HG02884 (cell line): ENCODE results near the gene ZNF276.
"Not testable (repeated sequence)": the region's sequence is repeated elsewhere in the genome, so short reads cannot be mapped to it uniquely, and the experiment has no call there.

Experiments used
- ATAC-seq: cut with Tn5 transposase; IDR thresholded peaks from one replicate; pipeline ENCODE4 v1.9.1; 2021; ENCODE audit warnings: mild to moderate bottlenecking, moderate library complexity; ENCODE audit not compliant: unreplicated experiment

ZNF276 gene

DNA sequence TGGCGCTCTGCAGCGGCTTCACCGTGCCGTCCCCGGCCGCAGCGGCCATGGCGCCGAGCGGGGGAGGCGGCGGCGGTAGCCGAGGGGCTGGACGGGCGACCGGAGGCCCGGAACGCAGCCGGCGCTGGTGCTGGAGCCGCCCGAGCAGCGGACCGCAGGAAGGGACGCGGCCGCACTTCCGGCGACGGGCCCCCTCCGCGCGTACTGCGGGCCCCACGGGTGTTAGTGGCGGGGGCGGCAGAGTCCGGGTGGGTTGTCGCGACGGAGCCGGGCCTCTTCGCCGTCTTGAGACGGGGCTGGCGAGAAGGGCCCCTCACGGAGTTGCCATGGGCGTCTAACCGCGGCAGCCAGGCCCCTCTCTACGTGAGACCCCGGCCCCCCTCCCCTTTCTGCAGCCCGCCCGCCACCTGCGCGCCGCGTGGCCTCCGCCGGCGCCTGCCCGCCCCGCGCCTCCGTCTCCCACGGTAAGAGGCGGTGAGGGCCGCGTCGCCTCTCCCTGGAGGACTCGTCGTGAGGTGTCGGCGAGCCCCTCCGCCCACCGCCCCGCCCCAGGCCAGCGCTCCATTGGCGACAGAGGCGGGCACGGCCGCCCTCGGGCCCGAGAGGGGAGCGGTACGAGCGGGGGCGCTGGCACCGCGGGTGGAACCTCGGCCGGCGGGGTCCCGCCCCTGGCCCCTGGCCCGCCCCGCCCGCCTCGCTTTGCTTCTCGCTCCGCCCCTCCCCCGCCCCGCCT, at the start of gene ZNF276, which contains the start of gene VPS9D1:
ZNF276 (plus strand) TSS at position 725 of the 733 bp plus-strand sequence. CDS start 104 bp downstream, outside the sequence.
VPS9D1 (minus strand) TSS at position 86 of the 733 bp plus-strand sequence; CDS start at position 49, 37 bp downstream.
- peak; percentile 38 for ATAC-seq

- ATAC-seq, result not testable (repeated sequence)
These were observed 49.8 kb upstream of the ZNF276 start for GRCh38 chr16:89671565-89671964.

GRCh38 chr16:89672177-89672941, 49.0 kb upstream of the ZNF276 start:
- no peak for ATAC-seq

GRCh38 chr16:89678258-89678657, 43.1 kb upstream of the ZNF276 start:
- no peak for ATAC-seq

DNA sequence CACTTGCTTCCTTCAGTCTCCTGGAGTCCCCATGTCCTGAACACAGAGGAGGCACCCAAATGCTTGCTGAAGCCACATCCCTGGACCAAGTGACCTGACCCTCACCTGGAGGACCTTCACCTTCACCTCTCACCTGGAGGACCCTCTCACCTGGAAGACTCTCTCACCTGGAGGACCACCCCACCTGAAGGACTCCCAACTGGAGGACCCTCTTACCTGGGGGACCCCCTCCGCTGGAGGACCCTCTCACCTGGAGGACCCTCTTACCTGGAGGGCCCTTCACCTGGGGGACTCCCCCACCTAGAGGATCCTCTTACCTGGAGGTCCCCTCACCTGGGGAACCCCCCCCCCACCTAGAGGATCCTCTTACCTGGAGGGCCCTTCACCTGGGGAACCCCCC, 35.4 kb upstream of the ZNF276 start:
- ATAC-seq, result no peak

- ATAC-seq, result peak; percentile 81
These were observed 34.7 kb upstream of the ZNF276 start, which contains the start of gene CDK10 for GRCh38 chr16:89686520-89687091. Gene CDK10 (plus strand): TSS chr16:89686689. CDS start chr16:89686711, 22 bp downstream.

DNA sequence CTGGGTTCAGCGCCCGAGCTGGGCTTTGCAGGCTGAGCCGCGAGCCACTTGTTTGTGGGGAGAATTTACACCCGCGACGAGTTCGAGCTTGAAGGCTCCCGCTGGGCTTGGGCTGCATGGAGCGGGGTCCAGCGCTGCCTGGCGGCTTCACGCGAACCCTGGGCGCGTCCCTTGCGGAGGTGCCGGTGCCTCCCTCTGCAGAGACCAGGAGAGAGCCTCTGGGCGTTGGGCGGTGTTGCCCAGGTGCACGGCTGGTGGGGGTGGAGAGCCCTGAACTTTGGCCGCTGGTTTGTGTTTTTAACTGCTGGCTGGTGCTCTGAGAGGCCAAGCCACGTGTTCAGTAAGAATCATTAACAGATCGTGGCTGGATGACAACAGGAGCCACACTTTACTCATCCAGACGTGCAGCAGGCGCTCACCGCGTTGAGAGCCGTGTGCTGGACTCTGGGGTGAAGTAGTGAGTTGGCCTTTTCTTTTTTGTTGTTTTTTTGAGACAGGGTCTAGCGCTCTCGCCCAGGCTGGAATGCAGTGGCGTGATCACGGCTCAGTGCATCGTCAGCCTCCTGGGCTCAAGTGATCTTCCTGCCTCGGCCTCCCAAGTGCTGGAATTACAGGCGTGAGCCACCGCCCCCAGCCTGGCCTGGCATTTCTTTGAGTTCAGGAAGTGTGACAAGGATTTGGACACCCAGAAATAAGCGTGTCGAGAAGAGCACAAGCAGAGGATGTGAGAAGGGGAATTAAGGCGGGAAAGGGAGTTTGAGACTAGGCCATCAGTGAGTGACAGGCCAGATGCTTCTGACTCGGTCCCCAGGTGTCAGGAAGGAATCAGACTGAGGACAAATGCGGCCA, 34.0 kb upstream of the ZNF276 start:
- ATAC-seq, result peak; percentile 18

- ATAC-seq, result no peak
These were observed 32.9 kb upstream of the ZNF276 start for GRCh38 chr16:89688395-89688794.

- no peak for ATAC-seq
These were observed 32.2 kb upstream of the ZNF276 start for GRCh38 chr16:89689142-89689541.

GRCh38 chr16:89689621-89690020, 31.7 kb upstream of the ZNF276 start:
- not testable (repeated sequence) for ATAC-seq

DNA sequence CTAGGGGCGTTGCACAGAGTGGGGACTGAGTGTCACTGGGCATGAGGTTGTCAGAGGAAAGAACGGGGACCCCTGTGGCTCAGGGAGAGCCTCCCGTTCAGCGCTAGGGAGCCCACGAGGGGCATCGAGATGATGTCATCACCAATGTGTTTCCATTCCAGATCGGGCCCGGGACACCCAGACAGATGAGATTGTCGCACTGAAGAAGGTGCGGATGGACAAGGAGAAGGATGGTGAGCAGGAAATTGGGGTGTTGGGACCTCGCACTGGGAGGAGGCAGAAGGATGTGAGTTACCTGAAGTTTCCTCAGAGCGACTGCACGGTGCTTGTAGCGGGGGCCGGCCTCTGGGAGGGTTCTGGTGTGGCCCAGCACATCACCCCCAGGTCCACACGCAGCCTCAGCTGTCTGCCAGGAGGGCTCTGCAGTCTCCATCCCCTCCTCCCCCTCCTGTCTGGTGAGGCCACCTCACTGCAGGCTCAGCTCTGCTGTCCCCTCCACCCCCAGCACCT, 30.9 kb upstream of the ZNF276 start:
- no peak for ATAC-seq

DNA sequence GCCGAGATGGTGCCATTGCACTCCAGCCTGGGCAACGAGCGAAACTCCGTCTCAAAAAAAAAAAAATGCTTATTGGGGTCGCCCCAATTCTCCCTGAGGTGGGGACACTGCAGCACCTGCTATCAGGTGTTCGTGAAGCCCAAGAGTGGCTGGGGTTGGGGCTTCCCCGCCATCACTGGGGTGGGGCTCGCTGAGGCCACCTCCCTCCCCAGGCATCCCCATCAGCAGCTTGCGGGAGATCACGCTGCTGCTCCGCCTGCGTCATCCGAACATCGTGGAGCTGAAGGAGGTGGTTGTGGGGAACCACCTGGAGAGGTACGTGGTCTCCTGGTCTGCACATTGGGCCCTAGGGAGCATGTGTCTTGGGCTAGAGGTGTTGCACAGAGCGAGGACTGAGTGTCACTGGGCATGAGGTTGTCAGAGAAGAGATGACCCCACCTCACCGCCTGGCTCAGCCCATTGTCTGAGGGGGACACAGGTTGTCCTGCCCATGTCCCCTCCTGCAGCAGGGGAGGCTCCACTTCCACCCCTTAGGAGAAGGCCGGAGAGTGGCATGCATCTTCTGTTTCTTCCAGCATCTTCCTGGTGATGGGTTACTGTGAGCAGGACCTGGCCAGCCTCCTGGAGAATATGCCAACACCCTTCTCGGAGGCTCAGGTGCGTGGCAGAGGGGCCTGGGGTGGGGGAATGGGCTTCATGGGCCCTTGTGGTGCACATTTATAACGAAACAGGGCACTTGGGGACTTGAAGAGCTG, 29.9 kb upstream of the ZNF276 start:
- no peak for ATAC-seq

GRCh38 chr16:89691986-89692569, 29.3 kb upstream of the ZNF276 start:
- no peak for ATAC-seq

DNA sequence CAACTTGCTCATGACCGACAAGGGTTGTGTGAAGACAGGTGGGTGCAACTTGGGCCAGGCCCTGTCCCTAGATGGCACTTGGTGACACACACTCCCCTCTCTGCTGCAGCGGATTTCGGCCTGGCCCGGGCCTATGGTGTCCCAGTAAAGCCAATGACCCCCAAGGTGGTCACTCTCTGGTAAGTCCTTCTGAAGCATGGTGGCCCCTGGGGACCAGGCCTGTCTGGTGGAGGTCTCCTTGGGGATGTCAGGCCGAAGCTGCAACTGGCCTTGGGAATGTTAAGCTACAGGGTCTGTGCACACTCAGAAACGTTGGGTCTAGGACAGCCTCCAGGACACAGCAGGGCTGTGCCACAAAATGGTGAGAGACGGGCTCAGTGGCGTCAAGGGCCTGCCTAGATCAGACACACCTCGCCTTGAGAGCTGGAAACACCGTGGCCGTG, 28.0 kb upstream of the ZNF276 start:
- ATAC-seq, result no peak

GRCh38 chr16:89693931-89694783, 27.2 kb upstream of the ZNF276 start:
- ATAC-seq, result no peak

DNA sequence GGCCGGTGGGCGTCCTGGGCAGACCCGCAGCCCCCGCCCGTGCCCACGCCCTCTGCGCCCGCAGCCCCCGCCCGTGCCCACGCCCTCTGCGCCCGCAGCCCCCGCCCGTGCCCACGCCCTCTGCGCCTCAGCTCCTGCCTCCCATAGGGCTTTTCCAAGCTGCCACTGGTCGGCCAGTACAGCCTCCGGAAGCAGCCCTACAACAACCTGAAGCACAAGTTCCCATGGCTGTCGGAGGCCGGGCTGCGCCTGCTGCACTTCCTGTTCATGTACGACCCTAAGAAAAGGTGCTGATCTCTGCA, 26.6 kb upstream of the ZNF276 start:
- not testable (repeated sequence) for ATAC-seq

GRCh38 chr16:89695086-89695874, 26.1 kb upstream of the ZNF276 start:
- no peak for ATAC-seq
